Mesothelial cell of epicardium (in vitro differentiated cells): ENCODE results near the gene CFDP1. TPM values are rescaled to one million over a fixed set of nuclear protein-coding genes. Genes with fewer than 3 reads are reported as not detected.

ENCODE experiments used
- DNase-seq, 2 experiments: peaks; one replicate each; pipeline ENCODE4 v3.0.0; 2021; ENCODE audit warnings: low spot score in 2 of 2; ENCODE audit not compliant: unreplicated experiment in 2 of 2
- H3K27ac Mint-ChIP-seq: 2 replicates; pipeline ENCODE4 v1.8.0; 2021; ENCODE audit warnings: mixed read lengths
- H3K27me3 Mint-ChIP-seq: 2 replicates; pipeline ENCODE4 v1.8.0; 2021; ENCODE audit warnings: low read depth, mixed read lengths
- H3K36me3 Mint-ChIP-seq: 2 replicates; pipeline ENCODE4 v1.8.0; 2021; ENCODE audit warnings: mixed read lengths
- H3K4me1 Mint-ChIP-seq: 2 replicates; pipeline ENCODE4 v1.8.0; 2021; ENCODE audit warnings: mixed read lengths
- H3K4me3 Mint-ChIP-seq: 2 replicates; pipeline ENCODE4 v1.8.0; 2021; ENCODE audit warnings: mild to moderate bottlenecking, moderate library complexity, mixed read lengths
- H3K9me3 Mint-ChIP-seq: 2 replicates; pipeline ENCODE4 v1.8.0; 2021; ENCODE audit warnings: mixed read lengths
- CTCF ChIP-seq: fragments of 200-600 bp; sonication (generic); IDR thresholded peaks from one replicate; pipeline ENCODE4 v1.5.0; 2021; ENCODE audit warnings: antibody characterized with exemption; ENCODE audit not compliant: unreplicated experiment
- total RNA-seq: library from RNA; stranded (reverse); gene quantifications from 3 replicates; pipeline ENCODE4 v1.2.1, GENCODE V29; 2021

Gene CFDP1
- total RNA-seq, 1 donor from 2014 or later: 89.1 TPM

GRCh38 chr16:75371171-75371570, 62.1 kb downstream of the CFDP1 start:
- peak overlapping the region; percentile 21 for H3K27ac Mint-ChIP-seq
- no peak for TF ChIP-seq CTCF
- no peak overlapping the region for H3K4me3 Mint-ChIP-seq
- H3K9me3 Mint-ChIP-seq: no peaks in the 10 kb centered on the region
- peaks cover 32% of the 10 kb centered on the region for H3K4me1 Mint-ChIP-seq
- H3K36me3 Mint-ChIP-seq: peaks cover 8% of the 10 kb centered on the region
- H3K27me3 Mint-ChIP-seq: no peaks in the 10 kb centered on the region
- DNase-seq: no peak

- Mint-ChIP-seq H3K27ac (no peak overlapping the region), H3K4me1 (no peaks in the 10 kb centered on the region), H3K36me3 (peaks cover 24% of the 10 kb centered on the region), H3K9me3 (no peaks in the 10 kb centered on the region), H3K4me3 (no peak overlapping the region), H3K27me3 (no peaks in the 10 kb centered on the region)
- no peak for DNase-seq
- TF ChIP-seq CTCF: no peak
Measured at GRCh38 chr16:75364286-75364791, 69.0 kb downstream of the CFDP1 start.

GRCh38 chr16:75362846-75363245, 70.5 kb downstream of the CFDP1 start:
- peaks cover under 1% of the 10 kb centered on the region for H3K4me1 Mint-ChIP-seq
- H3K36me3 Mint-ChIP-seq: peaks cover 22% of the 10 kb centered on the region
- H3K9me3 Mint-ChIP-seq: no peaks in the 10 kb centered on the region
- no peaks in the 10 kb centered on the region for H3K27me3 Mint-ChIP-seq
- TF ChIP-seq CTCF: no peak
- DNase-seq: no peak
- no peak overlapping the region for H3K27ac Mint-ChIP-seq
- no peak overlapping the region for H3K4me3 Mint-ChIP-seq

- Mint-ChIP-seq H3K36me3 (peaks cover 22% of the 10 kb centered on the region), H3K4me3 (no peak overlapping the region), H3K27me3 (no peaks in the 10 kb centered on the region), H3K4me1 (peaks cover 6% of the 10 kb centered on the region), H3K27ac (no peak overlapping the region), H3K9me3 (no peaks in the 10 kb centered on the region)
- no peak for DNase-seq
- TF ChIP-seq CTCF: no peak
Measured at GRCh38 chr16:75361936-75362335, 71.4 kb downstream of the CFDP1 start.

GRCh38 chr16:75354170-75354569, 79.1 kb downstream of the CFDP1 start:
- Mint-ChIP-seq H3K4me3 (no peak overlapping the region), H3K4me1 (peaks cover 6% of the 10 kb centered on the region), H3K27me3 (no peaks in the 10 kb centered on the region), H3K36me3 (peaks cover 22% of the 10 kb centered on the region), H3K9me3 (peaks cover 8% of the 10 kb centered on the region), H3K27ac (peak overlapping the region; percentile 51)
- DNase-seq: no peak
- no peak for TF ChIP-seq CTCF

GRCh38 chr16:75351183-75351582, 82.1 kb downstream of the CFDP1 start:
- TF ChIP-seq CTCF: no peak
- Mint-ChIP-seq H3K4me1 (peaks cover 3% of the 10 kb centered on the region), H3K27me3 (no peaks in the 10 kb centered on the region), H3K27ac (no peak overlapping the region), H3K36me3 (peaks cover 26% of the 10 kb centered on the region), H3K9me3 (peaks cover 8% of the 10 kb centered on the region), H3K4me3 (no peak overlapping the region)
- no peak for DNase-seq
